H1 (cell line): ENCODE measurements around the gene EVPL. TPM values are rescaled to one million over a fixed set of nuclear protein-coding genes. Genes with fewer than 3 reads are reported as not detected.

Experiments
- CTCF ChIA-PET: fragments of 300-600 bp; sonication (Branson Sonifier 250); formaldehyde crosslinking; loops from one replicate; lab custom pipeline; 2021; ENCODE audit not compliant: partially characterized antibody; lab: Charles Lee
- POLR2A ChIA-PET: fragments of 300-600 bp; sonication (Branson Sonifier 250); formaldehyde crosslinking; loops from one replicate; lab custom pipeline; 2021; ENCODE audit warnings: inconsistent platforms; ENCODE audit not compliant: partially characterized antibody; lab: Charles Lee
- DNase-seq, 2 experiments: peaks; one replicate each; pipeline versions ENCODE4 v3.0.0 to v3.0.0-alpha.2; 2010 to 2022; ENCODE audit warnings: low spot score in 2 of 2, low read depth in 1 of 2, mixed read lengths in 1 of 2
- FAIRE-seq: peaks from 2 replicates; lab custom pipeline; 2011; peaks lifted over from hg19 to GRCh38; lab: Jason Lieb, UNC
- H2AFZ ChIP-seq: 2 replicates; pipeline ENCODE4 v1.8.1; 2012; ENCODE audit warnings: low read length, inconsistent platforms
- H2AK5ac ChIP-seq: 2 replicates; pipeline ENCODE4 v1.6.1; 2013; ENCODE audit warnings: low read depth, low read length
- H2BK120ac ChIP-seq: replicated peaks from 2 replicates; pipeline ENCODE3; 2013; ENCODE audit warnings: low read depth, low read length, inconsistent platforms
- H2BK12ac ChIP-seq: 2 replicates; pipeline ENCODE4 v1.6.1; 2013; ENCODE audit warnings: low read depth, low read length
- H2BK15ac ChIP-seq: 2 replicates; pipeline ENCODE4 v1.6.1; 2013; ENCODE audit warnings: low read length
- H2BK20ac ChIP-seq: 2 replicates; pipeline ENCODE4 v1.6.1; 2013; ENCODE audit warnings: low read length
- H2BK5ac ChIP-seq: 2 replicates; pipeline ENCODE4 v1.6.1; 2013; ENCODE audit warnings: low read depth, low read length
- H3K14ac ChIP-seq: 2 replicates; pipeline ENCODE4 v1.6.1; 2013; ENCODE audit warnings: inconsistent platforms; ENCODE audit not compliant: insufficient read length
- H3K18ac ChIP-seq: 2 replicates; pipeline ENCODE4 v1.6.1; 2013; ENCODE audit warnings: low read length; ENCODE audit errors: extremely low read depth
- H3K23ac ChIP-seq: 2 replicates; pipeline ENCODE4 v1.6.1; 2013; ENCODE audit warnings: inconsistent platforms; ENCODE audit not compliant: insufficient read length
- H3K23me2 ChIP-seq: 2 replicates; pipeline ENCODE4 v1.6.1; 2013; ENCODE audit warnings: low read depth, low read length
- H3K27ac ChIP-seq: 2 replicates; pipeline ENCODE4 v1.6.1; 2011; ENCODE audit warnings: low read depth, low read length, inconsistent platforms
- H3K27me3 ChIP-seq, 4 experiments: replicated peaks in 1 of 4; 1 replicate in 1 of 4; 2 replicates in 3 of 4; pipeline versions ENCODE4 v1.6.1 to v1.8.1; 2011 to 2013; ENCODE audit warnings: low read length in 3 of 4, mild to moderate bottlenecking in 3 of 4, inconsistent platforms in 2 of 4, mixed read lengths in 2 of 4, moderate library complexity in 1 of 4; ENCODE audit not compliant: control insufficient read depth in 3 of 4, insufficient read depth in 3 of 4; ENCODE audit errors: extremely low read depth in 1 of 4
- H3K36me3 ChIP-seq, 4 experiments: 2 replicates each; pipeline versions ENCODE4 v1.6.1 to v1.8.1; 2011 to 2013; ENCODE audit warnings: mild to moderate bottlenecking in 4 of 4, low read length in 3 of 4, moderate library complexity in 2 of 4, control low read depth in 1 of 4, inconsistent platforms in 1 of 4; ENCODE audit not compliant: insufficient read depth in 4 of 4, control insufficient read depth in 2 of 4
- H3K4ac ChIP-seq: replicated peaks from 2 replicates; pipeline ENCODE3; 2013; ENCODE audit warnings: low read length, low read depth, mixed read lengths, inconsistent platforms; ENCODE audit not compliant: insufficient read length
- H3K4me1 ChIP-seq, 4 experiments: replicated peaks in 1 of 4; 1 replicate in 1 of 4; 2 replicates in 3 of 4; pipeline versions ENCODE4 v1.6.1 to v1.8.1; 2011 to 2013; ENCODE audit warnings: low read length in 3 of 4, inconsistent platforms in 2 of 4, mixed read lengths in 1 of 4; ENCODE audit not compliant: insufficient read depth in 4 of 4, control insufficient read depth in 3 of 4
- H3K4me2 ChIP-seq, 2 experiments: 2 replicates each; pipeline versions ENCODE4 v1.6.1 to v1.8.1; 2011 to 2013; ENCODE audit warnings: low read depth in 2 of 2, low read length in 2 of 2, control low read depth in 1 of 2, inconsistent platforms in 1 of 2, mild to moderate bottlenecking in 1 of 2; ENCODE audit not compliant: insufficient read depth in 1 of 2
- H3K4me3 ChIP-seq, 4 experiments: fragments of 200-600, 300-600 bp in 1 of 4; sonication (generic), shearing (Covaris generic), sonication (Bioruptor Twin) in 1 of 4; 2 replicates each; pipeline versions ENCODE4 v1.5.1 to v1.8.1; 2011 to 2016; ENCODE audit warnings: low read length in 4 of 4, low read depth in 3 of 4, control low read depth in 2 of 4, inconsistent platforms in 2 of 4, mild to moderate bottlenecking in 2 of 4, mixed read lengths in 1 of 4, moderate library complexity in 1 of 4; ENCODE audit not compliant: insufficient read depth in 2 of 4; ENCODE audit errors: extremely low read depth in 1 of 4
- H3K56ac ChIP-seq: replicated peaks from 2 replicates; pipeline ENCODE3; 2013; ENCODE audit warnings: low read depth, mild to moderate bottlenecking, mixed read lengths, low read length, inconsistent platforms; ENCODE audit not compliant: insufficient read length
- H3K79me1 ChIP-seq: 2 replicates; pipeline ENCODE4 v1.6.1; 2013; ENCODE audit warnings: low read depth, low read length, control low read depth
- H3K79me2 ChIP-seq, 2 experiments: 2 replicates each; pipeline versions ENCODE4 v1.6.1 to v1.8.1; 2012 to 2013; ENCODE audit warnings: low read length in 2 of 2, mild to moderate bottlenecking in 2 of 2, inconsistent platforms in 1 of 2; ENCODE audit not compliant: insufficient read depth in 2 of 2, control insufficient read depth in 1 of 2
- H3K9ac ChIP-seq, 4 experiments: replicated peaks in 1 of 4; 1 replicate in 1 of 4; 2 replicates in 3 of 4; pipeline versions ENCODE4 v1.6.1 to v1.8.1; 2011 to 2013; ENCODE audit warnings: low read depth in 3 of 4, low read length in 3 of 4, control low read depth in 2 of 4, mild to moderate bottlenecking in 2 of 4, moderate library complexity in 2 of 4, inconsistent platforms in 1 of 4; ENCODE audit errors: extremely low read depth in 1 of 4
- H3K9me3 ChIP-seq, 2 experiments: 2 replicates each; pipeline versions ENCODE4 v1.6.1 to v1.8.1; 2012 to 2013; ENCODE audit warnings: mild to moderate bottlenecking in 2 of 2, moderate library complexity in 2 of 2, control low read depth in 1 of 2, inconsistent platforms in 1 of 2, low read depth in 1 of 2, low read length in 1 of 2, mixed read lengths in 1 of 2; ENCODE audit not compliant: insufficient read depth in 2 of 2
- H4K20me1 ChIP-seq, 2 experiments: replicated peaks in 1 of 2; 2 replicates each; pipeline versions ENCODE3 to v1.8.1; 2011 to 2013; ENCODE audit warnings: inconsistent platforms in 2 of 2, low read length in 2 of 2, mild to moderate bottlenecking in 1 of 2; ENCODE audit not compliant: insufficient read depth in 2 of 2, control insufficient read depth in 1 of 2
- H4K5ac ChIP-seq: 2 replicates; pipeline ENCODE4 v1.6.1; 2013; ENCODE audit warnings: low read length, low read depth, mixed read lengths, inconsistent platforms; ENCODE audit not compliant: insufficient read length
- H4K8ac ChIP-seq: 2 replicates; pipeline ENCODE4 v1.8.0; 2013; ENCODE audit warnings: mild to moderate bottlenecking, moderate library complexity, low read length, inconsistent platforms; ENCODE audit not compliant: insufficient read depth; ENCODE audit errors: extremely low read depth
- H4K91ac ChIP-seq: replicated peaks from 2 replicates; pipeline ENCODE3; 2013; ENCODE audit warnings: low read length, mixed read lengths, inconsistent platforms; ENCODE audit not compliant: insufficient read length
- SIRT6 ChIP-seq: IDR thresholded peaks from one replicate; pipeline ENCODE4 v1.7.1; 2012; ENCODE audit warnings: low read length, inconsistent platforms
- SIX5 ChIP-seq: IDR thresholded peaks from 2 replicates; pipeline ENCODE4 v1.6.1; 2011; ENCODE audit warnings: mild to moderate bottlenecking, low read depth, low read length
- WGBS, 2 experiments: shearing (Covaris generic) in 1 of 2; methylation state at CpG; one replicate each; pipeline versions ENCODE4 v1.1.6 to v1.1.7; 2013 to 2015; ENCODE audit warnings: low lambda C conversion rate in 2 of 2, mixed read lengths in 2 of 2, inconsistent platforms in 1 of 2, low coverage in 1 of 2, missing lambda C conversion rate in 1 of 2; ENCODE audit not compliant: insufficient replicate concordance in 2 of 2, insufficient coverage in 1 of 2, insufficient read length in 1 of 2; ENCODE audit errors: extremely low coverage in 1 of 2, missing lambda C conversion rate in 1 of 2; 5-methylcytosine and 5-hydroxymethylcytosine counted together
- polyA plus RNA-seq, 7 experiments: library from polyadenylated mRNA; depleted of rRNA in 3 of 7; stranded (reverse) in 5 of 7; unstranded in 2 of 7; fragments of >200 nt in 5 of 7; fragments of 200-250 nt in 2 of 7; gene quantifications; 1 replicate in 5 of 7; 2 replicates in 1 of 7; 4 replicates in 1 of 7; pipeline versions ENCODE4 v1.2.1 to v1.2.3, GENCODE V29; 2011 to 2013; ENCODE audit warnings: missing spikeins in 2 of 7, mixed read lengths in 2 of 7
- total RNA-seq: library from RNA; stranded (reverse); fragmentation: NEBNext Ultra II Directional; extraction: Animal tissue kit (Norgen Biotek cat#: 25700); gene quantifications from 2 replicates; pipeline ENCODE4 v1.2.1, GENCODE V29; 2021

The EVPL gene
- total and polyA plus RNA-seq, 2 of the 8 experiments (the other 6 are each of a cell fraction or from before 2014, with no cell fraction given) = 0.20 to 0.99 TPM

GRCh38 chr17:76018801-76019200 is 8.3 kb downstream of the EVPL start:
- Histone ChIP-seq H3K36me3 (no peaks in the 10 kb centered on the region), H2BK12ac (no peak overlapping the region), H3K4me2 (no peak overlapping the region), H3K27ac (no peak overlapping the region), H3K18ac (no peak overlapping the region), H3K14ac (no peak overlapping the region), H4K20me1 (no peaks in the 10 kb centered on the region), H4K8ac (no peak overlapping the region), H2BK15ac (no peak overlapping the region), H3K79me1 (no peaks in the 10 kb centered on the region), H2BK5ac (no peak overlapping the region), H3K4me3 (no peak overlapping the region), H3K4ac (no peak overlapping the region), H3K9ac (no peak overlapping the region), H3K79me2 (no peaks in the 10 kb centered on the region), H2BK120ac (no peak overlapping the region), H4K91ac (no peak overlapping the region)
- FAIRE-seq (no peak), DNase-seq (no peak)
- 87% methylated on average over 8 of the region's 13 CpGs; no CpG with 5 or more reads in 1 of the 2 experiments for WGBS, 2 experiments
- POLR2A ChIA-PET = interaction anchor here (1.1 to 1.9 kb wide), 2 partner anchors 11 kb away, joined by 4 to 6 read pairs; no protein-coding TSS in a partner anchor
- no peak for TF ChIP-seq SIX5
- no peak for TF ChIP-seq SIRT6
- TF ChIP-seq, all 59 proteins: peak for 0
- Histone ChIP-seq H3K9me3 (no peaks in the 10 kb centered on the region), H3K27me3 (no peaks in the 10 kb centered on the region; a peak in 1 of 7 replicates), H4K5ac (no peak overlapping the region), H2AK5ac (no peak overlapping the region), H3K23ac (no peak overlapping the region), H3K56ac (no peak overlapping the region), H2BK20ac (no peak overlapping the region), H3K23me2 (no peaks in the 10 kb centered on the region), H3K4me1 (peaks cover 0 to 2% (median under 1%) of the 10 kb centered on the region in 4 experiments; a peak in 3 of 7 replicates), H2AFZ (no peak overlapping the region)
- CTCF ChIA-PET = interaction anchor here (0.6 to 32.0 kb wide), 9 partner anchors 10 to 394 kb away, joined by 3 to 885 read pairs (median 6); partner anchors contain the start of genes CDK3, MRPL38 and TRIM65
